ENCODE data around the gene LRRC3C. TPM values are rescaled to one million over a fixed set of nuclear protein-coding genes. Genes with fewer than 3 reads are reported as not detected.

The LRRC3C gene
- total and polyA plus RNA-seq, 2 experiments from 2014 or later = not detected

DNA sequence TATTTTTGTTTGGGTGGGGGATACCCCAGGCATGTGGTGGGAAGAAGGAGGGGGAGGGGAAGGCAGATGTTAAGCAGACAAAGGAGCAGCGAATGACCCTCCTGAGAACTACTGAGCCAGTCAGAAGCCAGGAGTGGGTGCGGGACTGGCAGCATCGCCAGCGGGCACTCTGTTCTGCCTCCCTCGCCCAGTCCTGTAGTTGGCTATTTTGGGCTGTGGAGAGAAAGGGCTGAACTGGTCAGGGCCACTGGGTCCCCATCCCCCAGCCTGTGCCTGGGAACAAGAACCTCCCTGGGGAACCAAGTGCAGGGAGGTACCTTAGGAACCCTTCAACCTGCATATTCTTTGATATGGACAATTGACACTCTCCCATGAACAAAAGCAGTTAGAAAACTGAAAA lies 6.4 kb downstream of the LRRC3C start:
- TF ChIP-seq, protein P1, sequence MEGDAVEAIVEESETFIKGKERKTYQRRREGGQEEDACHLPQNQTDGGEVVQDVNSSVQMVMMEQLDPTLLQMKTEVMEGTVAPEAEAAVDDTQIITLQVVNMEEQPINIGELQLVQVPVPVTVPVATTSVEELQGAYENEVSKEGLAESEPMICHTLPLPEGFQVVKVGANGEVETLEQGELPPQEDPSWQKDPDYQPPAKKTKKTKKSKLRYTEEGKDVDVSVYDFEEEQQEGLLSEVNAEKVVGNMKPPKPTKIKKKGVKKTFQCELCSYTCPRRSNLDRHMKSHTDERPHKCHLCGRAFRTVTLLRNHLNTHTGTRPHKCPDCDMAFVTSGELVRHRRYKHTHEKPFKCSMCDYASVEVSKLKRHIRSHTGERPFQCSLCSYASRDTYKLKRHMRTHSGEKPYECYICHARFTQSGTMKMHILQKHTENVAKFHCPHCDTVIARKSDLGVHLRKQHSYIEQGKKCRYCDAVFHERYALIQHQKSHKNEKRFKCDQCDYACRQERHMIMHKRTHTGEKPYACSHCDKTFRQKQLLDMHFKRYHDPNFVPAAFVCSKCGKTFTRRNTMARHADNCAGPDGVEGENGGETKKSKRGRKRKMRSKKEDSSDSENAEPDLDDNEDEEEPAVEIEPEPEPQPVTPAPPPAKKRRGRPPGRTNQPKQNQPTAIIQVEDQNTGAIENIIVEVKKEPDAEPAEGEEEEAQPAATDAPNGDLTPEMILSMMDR (IDR thresholded peaks at IDR 0.05; ENCODE audit: low read depth, low read length) = no peak
- DNase-seq (ENCODE audit: low read depth in 1 of 2, low spot score in 1 of 2) = no peak

DNA sequence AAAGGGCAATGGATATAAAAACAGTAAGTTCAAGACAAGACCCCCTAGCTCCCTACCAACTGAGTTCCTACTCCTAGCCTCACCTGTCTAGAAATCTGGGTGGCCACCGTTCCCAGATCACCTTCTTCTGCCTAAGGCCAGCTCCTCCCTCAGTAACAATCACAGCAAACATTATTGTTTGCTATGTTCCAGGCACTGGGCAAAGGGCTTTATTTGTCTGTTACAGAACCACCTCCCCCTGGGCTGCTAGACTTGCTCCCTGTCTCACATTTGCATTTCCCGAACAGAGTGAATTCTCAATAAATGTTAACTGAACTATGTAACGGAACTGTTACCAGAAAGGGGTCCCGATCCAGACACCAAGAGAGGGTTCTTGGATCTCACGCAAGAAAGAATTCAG lies 6.8 kb downstream of the LRRC3C start:
- Histone ChIP-seq H3K27ac (no peak overlapping the region), H3K36me3 (no peaks in the 10 kb centered on the region), H3K9me3 (ENCODE audit: low read depth) (no peaks in the 10 kb centered on the region), H3K4me1 (ENCODE audit: low read depth) (no peaks in the 10 kb centered on the region), H3K27me3 (no peaks in the 10 kb centered on the region), H3K4me3 (no peak overlapping the region)
- no peak for DNase-seq (ENCODE audit: low read depth in 1 of 2, low spot score in 1 of 2)
- TF ChIP-seq, protein P1 (IDR thresholded peaks at IDR 0.05; ENCODE audit: low read depth, low read length) = no peak

More for the DNA sequence above, 6.4 kb downstream of the LRRC3C start:
- Histone ChIP-seq H3K27me3 (no peaks in the 10 kb centered on the region), H3K9me3 (ENCODE audit: low read depth) (no peaks in the 10 kb centered on the region), H3K4me3 (no peak overlapping the region), H3K4me1 (ENCODE audit: low read depth) (no peaks in the 10 kb centered on the region), H3K27ac (no peak overlapping the region), H3K36me3 (no peaks in the 10 kb centered on the region)

DNA sequence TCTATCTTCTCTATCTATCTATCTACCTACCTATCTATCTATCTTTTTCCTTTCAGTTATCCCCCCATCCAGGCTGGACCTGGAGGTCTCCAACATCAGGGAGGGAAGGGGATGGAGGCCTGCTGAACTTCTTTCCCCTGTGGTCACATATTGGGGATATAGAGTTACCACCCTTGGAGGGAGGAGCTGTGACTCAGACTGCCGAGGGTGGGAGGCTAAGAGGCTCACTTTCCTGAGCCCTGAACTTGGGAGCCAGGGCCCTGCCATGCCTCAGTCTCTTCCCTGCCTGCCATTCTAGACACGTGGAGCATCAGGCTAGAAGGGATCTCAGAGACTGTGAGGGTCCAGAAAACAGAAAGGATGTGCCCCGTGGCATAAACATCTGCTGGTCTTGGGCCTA lies 8.4 kb downstream of the LRRC3C start:
- H3K9me3 ChIP-seq (ENCODE audit: low read depth) = no peaks in the 10 kb centered on the region
- TF ChIP-seq, protein P1 (IDR thresholded peaks at IDR 0.05; ENCODE audit: low read depth, low read length) = no peak
- H3K27me3 ChIP-seq = no peaks in the 10 kb centered on the region
- no peaks in the 10 kb centered on the region for H3K36me3 ChIP-seq
- H3K4me1 ChIP-seq (ENCODE audit: low read depth) = no peaks in the 10 kb centered on the region
- no peak for DNase-seq (ENCODE audit: low read depth in 1 of 2, low spot score in 1 of 2)
- no peak overlapping the region for H3K27ac ChIP-seq
- no peak overlapping the region for H3K4me3 ChIP-seq

DNA sequence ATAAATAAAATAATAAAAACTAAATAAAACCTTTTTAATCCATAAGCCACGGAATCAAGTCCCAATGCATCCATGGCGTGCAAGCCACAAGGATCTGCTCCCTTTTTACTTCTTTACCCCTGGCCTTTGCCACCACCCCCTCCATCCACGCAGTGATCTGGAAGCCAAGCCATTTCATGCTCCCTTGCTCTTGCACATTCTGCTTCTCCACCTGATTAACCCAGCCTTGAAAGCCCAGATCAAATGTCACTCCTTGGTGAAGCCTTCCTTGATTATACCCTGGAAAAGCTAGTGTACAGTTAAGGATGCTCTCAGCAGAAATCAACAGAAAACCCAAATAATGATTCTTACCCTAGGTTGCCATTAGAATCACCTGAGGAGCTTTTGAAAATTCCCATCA lies 9.9 kb downstream of the LRRC3C start:
- no peak for DNase-seq (ENCODE audit: low read depth in 1 of 2, low spot score in 1 of 2)
- Histone ChIP-seq H3K4me1 (ENCODE audit: low read depth) (no peaks in the 10 kb centered on the region), H3K9me3 (ENCODE audit: low read depth) (no peaks in the 10 kb centered on the region), H3K27ac (no peak overlapping the region), H3K36me3 (no peaks in the 10 kb centered on the region), H3K4me3 (no peak overlapping the region), H3K27me3 (no peaks in the 10 kb centered on the region)
- TF ChIP-seq, protein P1 (IDR thresholded peaks at IDR 0.05; ENCODE audit: low read depth, low read length) = no peak

- Histone ChIP-seq H3K36me3 (no peaks in the 10 kb centered on the region), H3K9me3 (ENCODE audit: low read depth) (no peaks in the 10 kb centered on the region), H3K4me3 (no peak overlapping the region), H3K27me3 (no peaks in the 10 kb centered on the region), H3K27ac (no peak overlapping the region), H3K4me1 (ENCODE audit: low read depth) (no peaks in the 10 kb centered on the region)
- TF ChIP-seq, protein P1 (IDR thresholded peaks at IDR 0.05; ENCODE audit: low read depth, low read length) = no peak
- no peak for DNase-seq (ENCODE audit: low read depth in 1 of 2, low spot score in 1 of 2)
Observed at GRCh38 chr17:39938140-39938869, 10.8 kb downstream of the LRRC3C start.

Measured in cardiac muscle cell (in vitro differentiated cells and primary cell).